GM12872 (cell line): Measurements from ENCODE around the gene VEGFA.
A peak's percentile ranks its signal among the peaks of the same experiment; 100 is the strongest.

Experiments
- TF ChIP-seq, protein P1 (sequence below): IDR thresholded peaks from 3 replicates; pipeline ENCODE4 v1.5.1; 2011; ENCODE audit warnings: low read depth, mild to moderate bottlenecking, low read length, moderate library complexity; ENCODE audit not compliant: insufficient read depth

Gene VEGFA

GRCh38 chr6:43800746-43801494 lies 30.9 kb downstream of the VEGFA start:
- TF ChIP-seq, protein P1, sequence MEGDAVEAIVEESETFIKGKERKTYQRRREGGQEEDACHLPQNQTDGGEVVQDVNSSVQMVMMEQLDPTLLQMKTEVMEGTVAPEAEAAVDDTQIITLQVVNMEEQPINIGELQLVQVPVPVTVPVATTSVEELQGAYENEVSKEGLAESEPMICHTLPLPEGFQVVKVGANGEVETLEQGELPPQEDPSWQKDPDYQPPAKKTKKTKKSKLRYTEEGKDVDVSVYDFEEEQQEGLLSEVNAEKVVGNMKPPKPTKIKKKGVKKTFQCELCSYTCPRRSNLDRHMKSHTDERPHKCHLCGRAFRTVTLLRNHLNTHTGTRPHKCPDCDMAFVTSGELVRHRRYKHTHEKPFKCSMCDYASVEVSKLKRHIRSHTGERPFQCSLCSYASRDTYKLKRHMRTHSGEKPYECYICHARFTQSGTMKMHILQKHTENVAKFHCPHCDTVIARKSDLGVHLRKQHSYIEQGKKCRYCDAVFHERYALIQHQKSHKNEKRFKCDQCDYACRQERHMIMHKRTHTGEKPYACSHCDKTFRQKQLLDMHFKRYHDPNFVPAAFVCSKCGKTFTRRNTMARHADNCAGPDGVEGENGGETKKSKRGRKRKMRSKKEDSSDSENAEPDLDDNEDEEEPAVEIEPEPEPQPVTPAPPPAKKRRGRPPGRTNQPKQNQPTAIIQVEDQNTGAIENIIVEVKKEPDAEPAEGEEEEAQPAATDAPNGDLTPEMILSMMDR, result peak; percentile 45; the same call in 2 of the 3 replicates

DNA sequence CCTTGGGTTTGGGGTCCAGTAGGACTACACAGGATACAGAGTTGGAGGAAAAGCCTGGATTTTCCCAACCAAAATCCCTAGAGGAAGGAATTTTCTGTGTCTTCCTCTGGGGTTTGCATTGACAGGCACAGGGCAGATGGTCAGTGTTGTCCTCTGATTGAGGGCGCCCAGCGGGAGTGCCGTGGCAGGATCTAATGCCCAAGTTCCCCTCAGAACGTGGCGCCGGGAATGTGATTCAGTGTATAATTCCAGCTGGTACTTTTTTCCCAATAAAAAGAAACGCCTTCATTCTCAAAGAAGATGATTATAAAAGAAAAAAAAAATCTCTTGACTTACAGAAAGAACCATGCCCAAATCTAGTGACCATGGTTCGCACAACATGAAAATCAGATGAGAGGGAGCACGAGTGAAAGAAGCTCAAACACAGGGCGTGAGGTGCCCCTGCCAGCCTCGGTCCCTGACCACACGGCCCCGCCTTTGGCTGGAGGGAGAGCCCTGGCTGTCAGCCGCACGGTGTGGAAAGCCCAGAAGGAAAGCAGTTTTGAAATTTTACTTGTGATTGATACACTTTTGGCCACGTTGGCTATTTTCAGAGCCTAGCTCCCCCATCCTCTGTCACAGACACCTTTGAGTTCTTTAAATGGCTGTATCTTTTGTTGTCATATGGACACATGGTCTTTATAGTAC lies 31.6 kb downstream of the VEGFA start:
- TF ChIP-seq, protein P1, result no peak

- TF ChIP-seq, protein P1, result no peak
Observed at GRCh38 chr6:43803055-43803782, 33.2 kb downstream of the VEGFA start.

DNA sequence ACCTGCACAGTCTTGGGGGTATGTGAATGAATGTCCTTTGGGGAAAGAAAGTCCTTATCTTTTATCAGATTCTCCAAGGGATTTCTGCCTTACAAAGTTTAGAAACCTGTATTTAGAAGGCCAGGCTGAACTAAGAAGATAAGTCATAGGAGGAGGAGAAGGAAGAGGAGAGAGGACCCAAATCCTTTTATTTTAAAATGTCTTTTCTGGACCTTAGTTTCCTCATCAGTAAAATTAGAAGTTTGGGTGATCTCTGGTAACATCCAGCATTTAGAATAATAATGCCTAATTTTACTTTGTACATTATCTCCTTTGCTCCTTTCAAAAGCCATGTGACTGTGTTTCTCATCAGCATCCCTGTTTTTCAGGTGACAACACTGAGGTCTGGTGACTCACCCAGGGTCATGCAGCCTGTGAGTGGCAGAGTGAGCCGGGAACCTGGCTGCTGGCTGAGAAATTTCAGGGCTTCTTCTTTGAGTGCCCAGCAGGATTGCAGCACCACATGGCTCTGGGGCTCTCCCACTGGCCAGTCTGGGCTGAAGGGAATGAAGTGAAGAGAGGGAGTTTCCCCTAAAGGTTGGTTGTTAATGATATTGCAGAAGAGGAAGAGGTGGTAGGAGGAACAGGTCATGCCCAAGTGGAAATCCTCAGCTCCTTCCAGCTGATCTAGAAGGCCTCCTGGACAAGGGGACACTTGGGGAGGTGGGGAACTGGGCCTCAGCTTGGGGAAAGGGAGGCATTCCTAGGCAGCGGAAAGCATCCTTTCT lies 34.0 kb downstream of the VEGFA start:
- TF ChIP-seq, protein P1, result no peak

DNA sequence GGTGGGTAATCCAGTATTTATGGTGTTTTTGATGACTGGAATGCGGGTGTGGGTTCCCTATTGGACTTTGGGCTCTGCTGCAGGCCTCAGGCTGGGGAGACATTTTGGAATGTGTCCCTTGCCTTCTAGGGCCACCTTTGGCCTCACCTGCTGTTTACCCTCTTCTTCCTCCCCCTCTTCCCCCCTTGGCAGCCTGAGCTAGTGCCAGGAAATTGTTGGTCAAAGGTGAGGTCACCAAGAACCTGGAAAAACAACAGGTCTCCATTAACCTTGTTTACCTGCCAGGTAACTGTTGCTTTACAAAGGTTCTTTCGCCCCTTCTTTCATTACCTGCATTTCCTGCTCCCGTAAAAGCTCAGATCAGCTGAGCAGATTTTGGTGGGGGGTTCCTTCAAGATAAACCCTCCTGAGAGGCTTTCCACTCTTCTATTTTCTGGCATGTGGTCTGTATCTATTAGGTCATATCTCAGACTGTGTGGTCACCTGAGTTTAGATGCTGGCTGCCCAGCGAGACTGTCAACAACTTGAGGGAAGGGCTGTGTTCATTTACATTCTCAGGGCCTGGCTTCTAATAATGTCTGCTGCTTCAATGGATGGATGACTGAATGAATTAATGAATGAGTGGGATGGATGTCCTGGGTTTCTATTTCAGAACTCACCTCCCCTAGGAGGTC lies 34.7 kb downstream of the VEGFA start:
- TF ChIP-seq, protein P1, result no peak

GRCh38 chr6:43805699-43806042 lies 35.7 kb downstream of the VEGFA start:
- TF ChIP-seq, protein P1, result no peak
